GM12878 (cell line): ENCODE data around the gene WDSUB1. TPM values are rescaled to one million over a fixed set of nuclear protein-coding genes. Genes with fewer than 3 reads are reported as not detected.
A peak's percentile ranks its signal among the peaks of the same experiment; 100 is the strongest.

Experiments
- CBFB ChIP-seq: IDR thresholded peaks from 2 replicates; pipeline ENCODE4 v1.6.1; 2016; ENCODE audit warnings: antibody characterized with exemption, low read depth
- CBX5 ChIP-seq: sonication (generic); IDR thresholded peaks from 2 replicates; pipeline ENCODE4 v1.6.1; 2016; ENCODE audit warnings: low read depth, moderate library complexity, mild to moderate bottlenecking, inconsistent platforms
- EZH2 ChIP-seq: IDR thresholded peaks from 2 replicates; pipeline ENCODE4 v1.6.1; 2012; ENCODE audit warnings: low read depth, mild to moderate bottlenecking, control low read depth, inconsistent platforms, low read length, borderline replicate concordance; ENCODE audit not compliant: control insufficient read depth
- HDGF ChIP-seq: fragments of 450-650 bp; IDR thresholded peaks from 2 replicates; pipeline ENCODE4 v1.6.1; 2016; ENCODE audit warnings: antibody characterized with exemption
- KDM1A ChIP-seq: fragments of 200-600 bp; sonication (generic); IDR thresholded peaks from 2 replicates; pipeline ENCODE4 v1.6.1; 2016; ENCODE audit warnings: borderline replicate concordance
- KLF5 ChIP-seq: fragments of 450-650 bp; IDR thresholded peaks from 2 replicates; pipeline ENCODE4 v1.6.1; 2014; ENCODE audit warnings: mild to moderate bottlenecking; ENCODE audit not compliant: partially characterized antibody
- MXI1 ChIP-seq: fragments of 150-350 bp; IDR thresholded peaks from 2 replicates; pipeline ENCODE4 v1.6.1; 2011; ENCODE audit warnings: low read depth, mild to moderate bottlenecking, inconsistent platforms, low read length, improper control_type of control experiment
- NBN ChIP-seq: fragments of 450-650 bp; IDR thresholded peaks from 2 replicates; pipeline ENCODE4 v1.6.1; 2016
- NR2C2 ChIP-seq: IDR thresholded peaks from 2 replicates; pipeline ENCODE4 v1.6.1; 2011; ENCODE audit warnings: borderline replicate concordance, low read depth; ENCODE audit not compliant: control insufficient read depth, insufficient read length
- POLR2A ChIP-seq: IDR thresholded peaks from 2 replicates; pipeline ENCODE4 v1.6.1; 2011; ENCODE audit warnings: low read depth, mild to moderate bottlenecking, low read length
- RBBP5 ChIP-seq: fragments of 200-600 bp; sonication (generic); conservative IDR thresholded peaks from 2 replicates; pipeline ENCODE4 v1.6.1; 2016
- RCOR1 ChIP-seq: conservative IDR thresholded peaks from 2 replicates; pipeline ENCODE4 v1.6.1; 2012; ENCODE audit warnings: low read depth, low read length, improper control_type of control experiment
- RFX5 ChIP-seq: IDR thresholded peaks from 2 replicates; pipeline ENCODE4 v1.6.1; 2011; ENCODE audit warnings: low read depth, low read length, improper control_type of control experiment
- SMAD1 ChIP-seq: fragments of 450-650 bp; IDR thresholded peaks from 2 replicates; pipeline ENCODE4 v1.6.1; 2018; ENCODE audit warnings: mild to moderate bottlenecking, low read depth; ENCODE audit not compliant: partially characterized antibody
- SREBF1 ChIP-seq: IDR thresholded peaks from 2 replicates; pipeline ENCODE4 v1.6.1; 2012; ENCODE audit warnings: mild to moderate bottlenecking, low read length
- SUZ12 ChIP-seq: fragments of 200-600 bp; sonication (generic); IDR thresholded peaks from one replicate; pipeline ENCODE4 v1.6.1; 2018; ENCODE audit warnings: antibody characterized with exemption, mild to moderate bottlenecking; ENCODE audit not compliant: unreplicated experiment
- polyA plus RNA-seq, 11 experiments: library from polyadenylated mRNA; depleted of rRNA in 4 of 11; unstranded in 6 of 11; stranded (reverse) in 5 of 11; fragments of >200 nt; fragmentation: Nextera tagmentation in 4 of 11; fragmentation: Illumina TruSeq in 1 of 11; extraction: Ambion mirVana in 4 of 11; extraction: Trizol in 1 of 11; gene quantifications; 1 replicate in 1 of 11; 2 replicates in 10 of 11; pipeline versions ENCODE4 v1.2.1 to v1.2.3, GENCODE V29; 2011 to 2016; ENCODE audit warnings: inconsistent platforms in 2 of 11, missing spikeins in 2 of 11, low read depth in 1 of 11
- total RNA-seq, 4 experiments: library from RNA; depleted of rRNA in 3 of 4; stranded (reverse); fragments of >200 nt in 3 of 4; fragmentation: Illumina TruSeq in 1 of 4; extraction: Trizol in 1 of 4; gene quantifications; 2 replicates each; pipeline versions ENCODE4 v1.2.1 to v1.2.3, GENCODE V29; 2013 to 2021
- TF ChIP-seq, protein P1 (sequence below): fragments of 450-650 bp; formaldehyde crosslinking; IDR thresholded peaks from 2 replicates; pipeline ENCODE4 v1.4.0; 2020; ENCODE audit warnings: mild to moderate bottlenecking, moderate library complexity
- TF ChIP-seq, protein P2 (sequence below): fragments of 450-650 bp; IDR thresholded peaks from 2 replicates; pipeline ENCODE4 v1.6.1; 2018; ENCODE audit warnings: borderline replicate concordance, mild to moderate bottlenecking; ENCODE audit not compliant: partially characterized antibody
- TF ChIP-seq, protein P3 (sequence below): IDR thresholded peaks from 2 replicates; pipeline ENCODE4 v1.6.1; 2011; ENCODE audit warnings: borderline replicate concordance, low read depth, mild to moderate bottlenecking, moderate library complexity, mixed read lengths, low read length; ENCODE audit not compliant: insufficient read depth; ENCODE audit errors: extremely low read length
- TF ChIP-seq, protein P4 (sequence below): IDR thresholded peaks from 2 replicates; pipeline ENCODE4 v1.6.1; 2012; ENCODE audit warnings: low read depth, low read length, improper control_type of control experiment
- TF ChIP-seq, protein P5 (sequence below): fragments of 150-350 bp; IDR thresholded peaks from 2 replicates; pipeline ENCODE4 v1.6.1; 2014; ENCODE audit warnings: mild to moderate bottlenecking, low read depth, low read length

WDSUB1 gene
- total and polyA plus RNA-seq, 10 of the 15 experiments (the other 5 are each of a cell fraction or from before 2014, with no cell fraction given): 4.4 to 12.7 (median 7.6) TPM

DNA sequence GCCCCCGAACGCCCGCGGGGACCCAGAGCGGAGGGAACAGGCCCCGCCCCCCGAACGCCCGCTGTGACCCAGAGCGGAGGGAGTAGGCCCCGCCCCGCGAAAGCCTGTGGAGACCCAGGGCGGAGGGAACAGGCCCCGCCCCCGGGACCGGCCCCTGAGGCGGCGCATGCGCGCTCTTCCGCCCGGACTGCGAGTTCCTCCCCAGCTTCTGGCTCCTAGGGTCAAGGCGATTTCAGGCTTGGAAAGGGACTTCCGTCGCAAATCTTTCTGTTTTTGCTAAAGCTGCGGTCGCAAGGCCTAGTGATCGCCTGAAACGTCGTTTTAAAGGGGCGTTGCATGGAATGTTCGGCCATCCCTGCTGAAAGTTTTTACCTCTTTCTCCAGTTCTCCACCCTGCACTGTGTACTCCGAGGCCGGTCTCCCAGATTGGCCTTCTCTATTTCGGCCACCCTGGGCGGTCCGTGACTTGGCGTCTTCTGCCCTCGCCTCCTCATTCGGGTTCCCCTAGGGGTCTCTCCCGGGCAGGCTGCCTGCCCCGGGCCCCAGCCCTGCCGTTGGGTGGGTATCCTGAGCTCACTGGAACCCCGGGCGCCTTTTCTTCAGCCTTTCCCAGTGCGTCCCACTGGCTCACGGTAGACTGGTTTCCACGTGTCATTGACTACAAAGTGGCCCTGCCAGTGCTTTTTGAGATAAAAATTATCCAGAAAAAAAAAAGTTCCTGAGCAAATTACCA, 372 bp upstream of the WDSUB1 start (continued):
- TF ChIP-seq, protein P1, sequence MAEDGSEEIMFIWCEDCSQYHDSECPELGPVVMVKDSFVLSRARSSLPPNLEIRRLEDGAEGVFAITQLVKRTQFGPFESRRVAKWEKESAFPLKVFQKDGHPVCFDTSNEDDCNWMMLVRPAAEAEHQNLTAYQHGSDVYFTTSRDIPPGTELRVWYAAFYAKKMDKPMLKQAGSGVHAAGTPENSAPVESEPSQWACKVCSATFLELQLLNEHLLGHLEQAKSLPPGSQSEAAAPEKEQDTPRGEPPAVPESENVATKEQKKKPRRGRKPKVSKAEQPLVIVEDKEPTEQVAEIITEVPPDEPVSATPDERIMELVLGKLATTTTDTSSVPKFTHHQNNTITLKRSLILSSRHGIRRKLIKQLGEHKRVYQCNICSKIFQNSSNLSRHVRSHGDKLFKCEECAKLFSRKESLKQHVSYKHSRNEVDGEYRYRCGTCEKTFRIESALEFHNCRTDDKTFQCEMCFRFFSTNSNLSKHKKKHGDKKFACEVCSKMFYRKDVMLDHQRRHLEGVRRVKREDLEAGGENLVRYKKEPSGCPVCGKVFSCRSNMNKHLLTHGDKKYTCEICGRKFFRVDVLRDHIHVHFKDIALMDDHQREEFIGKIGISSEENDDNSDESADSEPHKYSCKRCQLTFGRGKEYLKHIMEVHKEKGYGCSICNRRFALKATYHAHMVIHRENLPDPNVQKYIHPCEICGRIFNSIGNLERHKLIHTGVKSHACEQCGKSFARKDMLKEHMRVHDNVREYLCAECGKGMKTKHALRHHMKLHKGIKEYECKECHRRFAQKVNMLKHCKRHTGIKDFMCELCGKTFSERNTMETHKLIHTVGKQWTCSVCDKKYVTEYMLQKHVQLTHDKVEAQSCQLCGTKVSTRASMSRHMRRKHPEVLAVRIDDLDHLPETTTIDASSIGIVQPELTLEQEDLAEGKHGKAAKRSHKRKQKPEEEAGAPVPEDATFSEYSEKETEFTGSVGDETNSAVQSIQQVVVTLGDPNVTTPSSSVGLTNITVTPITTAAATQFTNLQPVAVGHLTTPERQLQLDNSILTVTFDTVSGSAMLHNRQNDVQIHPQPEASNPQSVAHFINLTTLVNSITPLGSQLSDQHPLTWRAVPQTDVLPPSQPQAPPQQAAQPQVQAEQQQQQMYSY (CRISPR knock-in tag): no peak
- TF ChIP-seq KLF5 (no peak), RBBP5 (no peak), RCOR1 (no peak), EZH2 (no peak), SMAD1 (no peak), RFX5 (no peak), HDGF (0 out of 2 replicates have a peak, but pooled peaks have one; percentile 53), SUZ12 (no peak), NBN (peak; percentile 58), POLR2A (peak; percentile 77), NR2C2 (no peak), KDM1A (no peak), MXI1 (no peak; the same call in 1 of the 2 replicates), CBFB (0 out of 2 replicates have a peak, but pooled peaks have one; percentile 33), SREBF1 (no peak), CBX5 (no peak)
- TF ChIP-seq, protein P2, sequence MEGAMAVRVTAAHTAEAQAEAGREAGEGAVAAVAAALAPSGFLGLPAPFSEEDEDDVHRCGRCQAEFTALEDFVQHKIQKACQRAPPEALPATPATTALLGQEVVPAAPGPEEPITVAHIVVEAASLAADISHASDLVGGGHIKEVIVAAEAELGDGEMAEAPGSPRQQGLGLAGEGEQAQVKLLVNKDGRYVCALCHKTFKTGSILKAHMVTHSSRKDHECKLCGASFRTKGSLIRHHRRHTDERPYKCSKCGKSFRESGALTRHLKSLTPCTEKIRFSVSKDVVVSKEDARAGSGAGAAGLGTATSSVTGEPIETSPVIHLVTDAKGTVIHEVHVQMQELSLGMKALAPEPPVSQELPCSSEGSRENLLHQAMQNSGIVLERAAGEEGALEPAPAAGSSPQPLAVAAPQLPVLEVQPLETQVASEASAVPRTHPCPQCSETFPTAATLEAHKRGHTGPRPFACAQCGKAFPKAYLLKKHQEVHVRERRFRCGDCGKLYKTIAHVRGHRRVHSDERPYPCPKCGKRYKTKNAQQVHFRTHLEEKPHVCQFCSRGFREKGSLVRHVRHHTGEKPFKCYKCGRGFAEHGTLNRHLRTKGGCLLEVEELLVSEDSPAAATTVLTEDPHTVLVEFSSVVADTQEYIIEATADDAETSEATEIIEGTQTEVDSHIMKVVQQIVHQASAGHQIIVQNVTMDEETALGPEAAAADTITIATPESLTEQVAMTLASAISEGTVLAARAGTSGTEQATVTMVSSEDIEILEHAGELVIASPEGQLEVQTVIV: no peak
- TF ChIP-seq, protein P3, sequence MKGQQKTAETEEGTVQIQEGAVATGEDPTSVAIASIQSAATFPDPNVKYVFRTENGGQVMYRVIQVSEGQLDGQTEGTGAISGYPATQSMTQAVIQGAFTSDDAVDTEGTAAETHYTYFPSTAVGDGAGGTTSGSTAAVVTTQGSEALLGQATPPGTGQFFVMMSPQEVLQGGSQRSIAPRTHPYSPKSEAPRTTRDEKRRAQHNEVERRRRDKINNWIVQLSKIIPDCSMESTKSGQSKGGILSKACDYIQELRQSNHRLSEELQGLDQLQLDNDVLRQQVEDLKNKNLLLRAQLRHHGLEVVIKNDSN: no peak
- TF ChIP-seq, protein P4, sequence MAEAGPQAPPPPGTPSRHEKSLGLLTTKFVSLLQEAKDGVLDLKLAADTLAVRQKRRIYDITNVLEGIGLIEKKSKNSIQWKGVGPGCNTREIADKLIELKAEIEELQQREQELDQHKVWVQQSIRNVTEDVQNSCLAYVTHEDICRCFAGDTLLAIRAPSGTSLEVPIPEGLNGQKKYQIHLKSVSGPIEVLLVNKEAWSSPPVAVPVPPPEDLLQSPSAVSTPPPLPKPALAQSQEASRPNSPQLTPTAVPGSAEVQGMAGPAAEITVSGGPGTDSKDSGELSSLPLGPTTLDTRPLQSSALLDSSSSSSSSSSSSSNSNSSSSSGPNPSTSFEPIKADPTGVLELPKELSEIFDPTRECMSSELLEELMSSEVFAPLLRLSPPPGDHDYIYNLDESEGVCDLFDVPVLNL: no peak
- TF ChIP-seq, protein P5, sequence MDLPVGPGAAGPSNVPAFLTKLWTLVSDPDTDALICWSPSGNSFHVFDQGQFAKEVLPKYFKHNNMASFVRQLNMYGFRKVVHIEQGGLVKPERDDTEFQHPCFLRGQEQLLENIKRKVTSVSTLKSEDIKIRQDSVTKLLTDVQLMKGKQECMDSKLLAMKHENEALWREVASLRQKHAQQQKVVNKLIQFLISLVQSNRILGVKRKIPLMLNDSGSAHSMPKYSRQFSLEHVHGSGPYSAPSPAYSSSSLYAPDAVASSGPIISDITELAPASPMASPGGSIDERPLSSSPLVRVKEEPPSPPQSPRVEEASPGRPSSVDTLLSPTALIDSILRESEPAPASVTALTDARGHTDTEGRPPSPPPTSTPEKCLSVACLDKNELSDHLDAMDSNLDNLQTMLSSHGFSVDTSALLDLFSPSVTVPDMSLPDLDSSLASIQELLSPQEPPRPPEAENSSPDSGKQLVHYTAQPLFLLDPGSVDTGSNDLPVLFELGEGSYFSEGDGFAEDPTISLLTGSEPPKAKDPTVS: no peak
